ENCODE measurements around the gene MMP24. TPM values are rescaled to one million over a fixed set of nuclear protein-coding genes. Genes with fewer than 3 reads are reported as not detected.
"Not testable (repeated sequence)": the region's sequence is repeated elsewhere in the genome, so short reads cannot be mapped to it uniquely, and the experiment has no call there.

Gene MMP24
- 102 TPM for total RNA-seq

- no peak for FAIRE-seq
- peak; percentile 25 to 35 for DNase-seq (ENCODE audit: low spot score in 2 of 2)
These were observed at the start of gene MMP24 for GRCh38 chr20:35226126-35226883. Gene MMP24 (plus strand): TSS chr20:35226690. CDS start chr20:35226739, 49 bp downstream.

- FAIRE-seq = no peak
- DNase-seq (ENCODE audit: low spot score in 2 of 2) = no peak
These were observed 46.9 kb upstream of the MMP24 start for GRCh38 chr20:35179292-35180212.

GRCh38 chr20:35180266-35180665 is 46.2 kb upstream of the MMP24 start:
- FAIRE-seq (no peak), DNase-seq (ENCODE audit: low spot score in 2 of 2) (no peak)

GRCh38 chr20:35181731-35182130 is 44.8 kb upstream of the MMP24 start:
- no peak for DNase-seq (ENCODE audit: low spot score in 2 of 2)
- FAIRE-seq = no peak

- not testable (repeated sequence) for FAIRE-seq; DNase-seq (ENCODE audit: low spot score in 2 of 2)
These were observed 39.7 kb upstream of the MMP24 start for GRCh38 chr20:35186691-35187289.

GRCh38 chr20:35187584-35188190 is 38.8 kb upstream of the MMP24 start:
- FAIRE-seq (no peak), DNase-seq (ENCODE audit: low spot score in 2 of 2) (no peak)

- not testable (repeated sequence) for FAIRE-seq; DNase-seq (ENCODE audit: low spot score in 2 of 2)
These were observed 37.3 kb upstream of the MMP24 start for GRCh38 chr20:35189223-35189622.

- DNase-seq (ENCODE audit: low spot score in 2 of 2) (no peak), FAIRE-seq (no peak)
These were observed 35.9 kb upstream of the MMP24 start for GRCh38 chr20:35190556-35190955.

- FAIRE-seq (no peak), DNase-seq (ENCODE audit: low spot score in 2 of 2) (no peak)
These were observed 34.9 kb upstream of the MMP24 start for GRCh38 chr20:35191419-35192117.

- FAIRE-seq (no peak), DNase-seq (ENCODE audit: low spot score in 2 of 2) (no peak)
These were observed 34.2 kb upstream of the MMP24 start for GRCh38 chr20:35192118-35192872.

- not testable (repeated sequence) for DNase-seq (ENCODE audit: low spot score in 2 of 2); FAIRE-seq
These were observed 33.3 kb upstream of the MMP24 start for GRCh38 chr20:35193031-35193791.

GRCh38 chr20:35196313-35196712 is 30.2 kb upstream of the MMP24 start:
- FAIRE-seq = no peak
- DNase-seq (ENCODE audit: low spot score in 2 of 2) = no peak

- FAIRE-seq (no peak), DNase-seq (ENCODE audit: low spot score in 2 of 2) (no peak)
These were observed 26.8 kb upstream of the MMP24 start for GRCh38 chr20:35199740-35200139.

- DNase-seq (ENCODE audit: low spot score in 2 of 2) (no peak), FAIRE-seq (no peak)
These were observed 26.2 kb upstream of the MMP24 start for GRCh38 chr20:35200267-35200666.

- DNase-seq (ENCODE audit: low spot score in 2 of 2) = not testable (repeated sequence)
- peak; percentile 31 for FAIRE-seq
These were observed 25.0 kb upstream of the MMP24 start for GRCh38 chr20:35201467-35201866.

- FAIRE-seq (no peak), DNase-seq (ENCODE audit: low spot score in 2 of 2) (no peak)
These were observed 19.7 kb upstream of the MMP24 start for GRCh38 chr20:35206802-35207201.

GRCh38 chr20:35207950-35208611 is 18.4 kb upstream of the MMP24 start:
- peak; percentile 43 to 63 for DNase-seq (ENCODE audit: low spot score in 2 of 2)
- FAIRE-seq = peak; percentile 28

All from frontal cortex (tissue), 4 donors.